Immature natural killer cell (primary cell): Measurements from ENCODE around the gene MICU1. TPM values are rescaled to one million over a fixed set of nuclear protein-coding genes. Genes with fewer than 3 reads are reported as not detected.
"Not testable (repeated sequence)": the region's sequence is repeated elsewhere in the genome, so short reads cannot be mapped to it uniquely, and the experiment has no call there.

Experiments
- DNase-seq, 3 donors: peaks; one replicate each; pipeline ENCODE4 v3.0.0; 2022; ENCODE audit warnings: mixed read lengths in 1 of 3
- H3K27ac Mint-ChIP-seq, 6 donors: one replicate each; pipeline ENCODE4 v1.8.0; 2020; ENCODE audit warnings: mixed read lengths in 6 of 6, mild to moderate bottlenecking in 5 of 6, inconsistent platforms in 4 of 6, moderate library complexity in 3 of 6
- H3K27me3 Mint-ChIP-seq, 3 donors: one replicate each; pipeline ENCODE4 v1.8.0; 2020 to 2021; ENCODE audit warnings: low read depth in 3 of 3, mild to moderate bottlenecking in 3 of 3, mixed read lengths in 3 of 3, moderate library complexity in 3 of 3, inconsistent platforms in 1 of 3
- H3K36me3 Mint-ChIP-seq, 3 donors: one replicate each; pipeline ENCODE4 v1.8.0; 2020; ENCODE audit warnings: mixed read lengths in 3 of 3, inconsistent platforms in 2 of 3, mild to moderate bottlenecking in 2 of 3
- H3K4me1 Mint-ChIP-seq, 2 donors: one replicate each; pipeline ENCODE4 v1.8.0; 2020; ENCODE audit warnings: inconsistent platforms in 2 of 2, mild to moderate bottlenecking in 2 of 2, mixed read lengths in 2 of 2, moderate library complexity in 1 of 2
- H3K4me3 Mint-ChIP-seq, 5 donors: one replicate each; pipeline ENCODE4 v1.8.0; 2020; ENCODE audit warnings: mild to moderate bottlenecking in 5 of 5, mixed read lengths in 5 of 5, inconsistent platforms in 3 of 5, moderate library complexity in 3 of 5
- H3K9me3 Mint-ChIP-seq, 6 donors: one replicate each; pipeline ENCODE4 v1.8.0; 2020; ENCODE audit warnings: mild to moderate bottlenecking in 6 of 6, mixed read lengths in 6 of 6, inconsistent platforms in 4 of 6, moderate library complexity in 3 of 6
- polyA plus RNA-seq, 3 donors: library from polyadenylated mRNA; unstranded; fragments of 300-500 nt; fragmentation: Illumina TruSeq; gene quantifications; one replicate each; pipeline ENCODE4 v1.2.3, GENCODE V29; 2021

MICU1 gene
- polyA plus RNA-seq, 3 donors from 2014 or later: 19.8 to 45.1 (median 21.2) TPM

DNA sequence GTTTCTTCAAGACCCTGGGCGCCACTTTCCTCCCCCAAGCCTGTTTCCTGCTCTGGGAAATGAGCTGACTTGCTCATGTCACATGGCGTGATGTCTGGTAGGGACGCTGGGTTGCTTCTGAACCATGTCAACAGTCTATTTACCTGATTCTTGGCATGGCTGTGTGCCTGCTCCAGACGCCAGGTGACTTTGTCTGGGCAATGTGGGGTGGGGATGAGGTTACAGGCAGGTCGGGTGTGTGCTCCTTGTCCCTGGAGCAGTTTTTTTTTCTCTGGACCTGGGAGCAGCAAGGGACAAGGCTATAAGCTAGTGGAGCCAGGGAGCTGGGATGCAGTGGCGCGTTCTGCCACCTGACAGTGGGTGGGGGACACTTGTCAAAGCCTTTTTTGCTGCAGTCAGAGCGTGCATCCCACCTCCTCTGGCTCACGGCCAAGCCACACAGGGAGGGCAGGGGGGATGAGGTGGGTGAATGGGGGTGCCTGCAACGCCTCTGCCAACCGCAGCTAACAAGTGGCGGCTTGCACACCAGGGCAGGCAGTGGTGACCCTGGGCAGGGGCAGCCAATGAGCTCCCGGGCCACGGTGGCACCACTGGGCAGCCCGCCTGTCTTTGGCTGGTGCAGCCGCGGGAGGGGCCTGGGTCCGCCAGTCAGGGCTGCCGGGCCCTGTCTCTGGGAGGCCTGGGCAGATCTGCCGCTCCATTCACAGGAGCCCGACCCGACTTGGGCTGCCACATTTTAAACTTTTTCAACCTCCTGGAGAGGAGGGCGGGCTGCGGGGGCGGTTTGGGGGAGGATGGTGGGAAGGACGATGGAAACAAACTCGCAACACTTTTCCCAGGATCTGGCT lies 294.1 kb downstream of the MICU1 start:
- H3K4me1 Mint-ChIP-seq: peaks cover 96 to 100% of the 10 kb centered on the region in 2 donors
- H3K4me3 Mint-ChIP-seq: peak overlapping the region; percentile 79 to 88 (median 86)
- H3K27ac Mint-ChIP-seq: peak overlapping the region; percentile 93 to 100 (median 98)
- H3K9me3 Mint-ChIP-seq: no peaks in the 10 kb centered on the region
- DNase-seq: peak; percentile 99 to 100 (median 100)
- no peaks in the 10 kb centered on the region for H3K36me3 Mint-ChIP-seq
- peaks cover 19 to 48% (median 48%) of the 10 kb centered on the region in 3 donors for H3K27me3 Mint-ChIP-seq

DNA sequence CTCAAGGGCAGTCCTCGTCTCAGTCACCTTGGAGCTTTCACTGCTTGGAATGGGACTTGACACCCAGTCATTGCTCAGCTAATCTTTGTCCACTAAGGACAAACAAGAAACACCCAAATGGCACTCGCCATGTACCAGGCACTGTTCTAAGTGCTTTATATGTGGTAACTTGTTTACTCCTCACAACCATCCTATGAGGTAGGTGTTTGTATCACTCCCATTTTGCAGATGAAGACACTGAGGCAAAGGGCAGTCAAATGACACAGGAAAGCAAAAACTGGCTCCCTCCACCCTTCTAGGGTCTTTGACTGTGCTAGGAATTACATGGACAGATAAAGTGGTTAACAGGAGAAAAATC lies 295.8 kb downstream of the MICU1 start:
- peaks cover 85 to 90% of the 10 kb centered on the region in 2 donors for H3K4me1 Mint-ChIP-seq
- H3K27ac Mint-ChIP-seq: peak overlapping the region; percentile 77 to 100 (median 97)
- H3K27me3 Mint-ChIP-seq: peaks cover 17 to 49% (median 43%) of the 10 kb centered on the region in 3 donors
- no peak for DNase-seq
- peak overlapping the region; percentile 40 to 68 (median 65) for H3K4me3 Mint-ChIP-seq
- H3K9me3 Mint-ChIP-seq: no peaks in the 10 kb centered on the region
- H3K36me3 Mint-ChIP-seq: no peaks in the 10 kb centered on the region

DNA sequence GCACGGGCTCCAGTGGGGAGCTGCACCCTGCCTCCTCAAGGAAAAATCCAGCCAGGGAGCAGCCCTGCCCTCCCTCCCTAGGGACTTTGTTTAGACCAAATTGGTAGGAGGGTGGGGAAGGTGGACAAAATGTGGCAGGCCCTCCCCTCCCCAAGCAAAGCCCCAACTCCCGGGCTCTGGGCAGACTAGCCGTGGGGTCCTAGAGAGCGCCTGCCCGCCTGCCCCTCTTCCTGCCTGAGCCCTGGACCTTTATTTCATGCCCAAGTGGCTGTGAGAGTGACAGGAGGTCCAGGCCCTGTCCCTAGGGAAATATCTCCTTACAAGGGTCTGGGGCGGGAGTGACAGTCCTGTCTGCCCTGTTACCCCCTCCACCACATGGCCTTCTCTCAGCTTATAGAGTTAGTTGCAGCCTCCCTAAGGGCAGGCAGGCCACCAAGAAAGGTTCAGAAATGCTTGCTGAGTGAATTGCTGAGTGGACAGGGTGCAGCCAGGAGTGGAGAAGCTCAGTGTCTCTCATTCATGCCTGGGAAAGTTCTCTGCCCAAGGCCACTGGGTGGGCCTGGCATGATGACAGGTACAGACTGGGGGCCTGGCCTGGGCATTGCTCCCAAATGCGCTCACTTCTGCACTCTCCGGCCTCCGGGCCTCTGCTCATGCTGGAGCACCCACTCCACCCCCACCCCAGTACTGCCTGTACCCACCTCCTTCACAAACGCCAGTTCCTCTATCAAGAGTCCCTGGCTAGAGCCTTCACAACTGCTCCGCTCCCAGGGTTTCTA lies 296.4 kb downstream of the MICU1 start:
- peaks cover 83 to 89% of the 10 kb centered on the region in 2 donors for H3K4me1 Mint-ChIP-seq
- DNase-seq: no peak
- no peaks in the 10 kb centered on the region for H3K9me3 Mint-ChIP-seq
- peaks cover 13 to 43% (median 40%) of the 10 kb centered on the region in 3 donors for H3K27me3 Mint-ChIP-seq
- H3K4me3 Mint-ChIP-seq: peak overlapping the region; percentile 40 to 68 (median 65)
- H3K27ac Mint-ChIP-seq: peak overlapping the region; percentile 77 to 100 (median 97)
- H3K36me3 Mint-ChIP-seq: no peaks in the 10 kb centered on the region

DNA sequence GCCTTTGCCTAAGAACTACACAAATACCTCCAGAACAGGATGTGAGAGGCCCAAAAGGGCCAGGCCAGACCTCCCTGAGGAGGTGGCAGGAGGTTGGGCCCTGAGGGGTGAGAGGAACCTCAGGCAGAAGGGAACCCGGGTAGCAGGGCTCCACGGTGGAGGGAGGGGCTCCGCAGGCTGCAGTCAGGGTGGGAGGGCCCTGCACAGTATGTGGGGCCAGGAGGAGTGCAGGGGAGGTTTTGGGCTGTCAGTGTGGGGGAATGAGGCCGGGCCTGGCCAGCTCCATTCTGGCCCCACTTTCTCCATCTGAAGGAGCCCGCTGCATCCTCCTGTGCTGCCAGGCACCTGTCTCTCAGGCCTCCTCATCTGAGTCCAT lies 297.1 kb downstream of the MICU1 start:
- peaks cover 83 to 88% of the 10 kb centered on the region in 2 donors for H3K4me1 Mint-ChIP-seq
- no peaks in the 10 kb centered on the region for H3K36me3 Mint-ChIP-seq
- peak overlapping the region; percentile 53 to 98 (median 87) for H3K4me3 Mint-ChIP-seq
- peak overlapping the region; percentile 95 to 99 (median 99) for H3K27ac Mint-ChIP-seq
- peak in 2 of 3 donors; percentile 54 to 56 for DNase-seq
- peaks cover 13 to 38% (median 36%) of the 10 kb centered on the region in 3 donors for H3K27me3 Mint-ChIP-seq
- no peaks in the 10 kb centered on the region for H3K9me3 Mint-ChIP-seq

DNA sequence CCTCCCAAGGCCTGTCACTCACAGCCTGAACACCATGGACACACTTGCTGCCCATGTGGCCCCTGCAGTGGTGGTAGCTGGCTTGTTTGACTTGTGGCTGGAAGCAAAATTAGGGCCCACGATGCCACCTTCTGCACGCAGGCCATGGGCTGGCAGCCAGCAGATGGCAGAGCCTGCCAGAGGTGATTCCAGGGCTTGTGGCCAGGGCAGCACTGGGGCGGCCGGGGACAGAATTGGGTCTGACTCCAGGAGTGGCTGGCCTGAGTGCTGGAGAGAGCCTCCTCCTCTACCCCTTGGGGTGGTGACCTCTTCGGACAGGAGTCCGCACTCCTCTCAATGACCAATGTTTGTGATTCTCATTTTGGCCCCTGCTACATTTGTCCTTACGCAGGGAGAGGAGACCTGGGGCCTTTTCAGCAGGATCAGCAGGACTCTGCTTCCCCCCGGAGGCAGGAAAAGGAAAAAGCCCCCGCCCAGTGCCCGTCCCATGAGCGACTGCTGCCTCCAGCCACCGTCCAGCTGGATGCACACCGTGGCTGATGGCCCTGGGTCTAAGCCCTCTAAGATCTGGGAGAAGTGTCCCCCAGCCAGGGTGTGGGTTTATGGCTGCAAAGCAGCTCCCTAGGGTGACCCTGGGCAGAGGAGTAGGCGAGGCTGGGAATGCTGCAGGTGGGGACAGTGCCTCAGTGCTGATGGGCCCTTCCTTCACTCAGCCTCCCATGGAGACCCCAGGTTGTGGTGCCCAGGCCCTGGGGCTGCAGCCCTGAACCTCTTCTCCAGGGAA lies 297.6 kb downstream of the MICU1 start:
- Mint-ChIP-seq H3K27me3 (peaks cover 13 to 35% (median 31%) of the 10 kb centered on the region in 3 donors), H3K4me3 (peak overlapping the region; percentile 87 to 98 (median 92)), H3K36me3 (no peaks in the 10 kb centered on the region), H3K4me1 (peaks cover 83 to 88% of the 10 kb centered on the region in 2 donors), H3K9me3 (no peaks in the 10 kb centered on the region), H3K27ac (peak overlapping the region; percentile 95 to 99 (median 99))
- no peak for DNase-seq

GRCh38 chr10:72326665-72327603 lies 298.9 kb downstream of the MICU1 start:
- peaks cover 11 to 26% (median 25%) of the 10 kb centered on the region in 3 donors for H3K27me3 Mint-ChIP-seq
- H3K4me1 Mint-ChIP-seq: peaks cover 74 to 85% of the 10 kb centered on the region in 2 donors
- not testable (repeated sequence) for H3K36me3 Mint-ChIP-seq, H3K9me3 Mint-ChIP-seq
- peak; percentile 88 for DNase-seq
- peak overlapping the region; percentile 95 to 99 (median 99) for H3K27ac Mint-ChIP-seq
- peak overlapping the region; percentile 87 to 98 (median 92) for H3K4me3 Mint-ChIP-seq

- H3K4me1 Mint-ChIP-seq: peaks cover 65 to 85% of the 10 kb centered on the region in 2 donors
- H3K36me3 Mint-ChIP-seq, H3K4me3 Mint-ChIP-seq, DNase-seq, H3K9me3 Mint-ChIP-seq: not testable (repeated sequence)
- H3K27ac Mint-ChIP-seq: peak overlapping the region in 3 of 6 donors; percentile 45 to 53 (median 46)
- peaks cover 5 to 19% (median 15%) of the 10 kb centered on the region in 3 donors for H3K27me3 Mint-ChIP-seq
These were observed 300.4 kb downstream of the MICU1 start for GRCh38 chr10:72325243-72326175.

DNA sequence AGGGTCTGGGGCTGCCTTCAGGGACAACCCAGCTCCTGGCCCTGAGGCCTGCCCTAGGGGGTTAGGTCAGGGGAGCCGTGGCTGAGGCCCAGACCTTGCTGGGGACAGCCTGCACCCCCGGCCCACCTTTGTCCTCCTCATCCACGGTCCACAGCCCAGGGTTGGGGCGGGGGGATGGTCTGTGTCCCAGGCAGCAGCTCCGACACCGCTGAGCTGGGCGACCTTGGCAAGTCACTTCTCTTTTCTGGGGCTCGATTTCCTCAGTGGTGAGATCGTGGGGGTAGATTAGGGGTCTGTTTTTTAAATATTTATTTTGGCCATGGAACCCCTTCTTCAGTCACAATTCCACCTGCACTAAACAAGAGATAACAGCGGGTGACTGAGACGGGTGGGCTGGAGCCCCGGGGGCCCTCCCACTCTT lies 302.1 kb downstream of the MICU1 start:
- peaks cover 6 to 23% (median 22%) of the 10 kb centered on the region in 3 donors for H3K27me3 Mint-ChIP-seq
- no peaks in the 10 kb centered on the region for H3K36me3 Mint-ChIP-seq
- DNase-seq: no peak
- H3K4me1 Mint-ChIP-seq: peaks cover 61 to 82% of the 10 kb centered on the region in 2 donors
- no peaks in the 10 kb centered on the region for H3K9me3 Mint-ChIP-seq
- H3K27ac Mint-ChIP-seq: peak overlapping the region in 4 of 6 donors; percentile 51 to 88 (median 76)
- H3K4me3 Mint-ChIP-seq: peak overlapping the region in 1 of 5 donors; percentile 59

DNA sequence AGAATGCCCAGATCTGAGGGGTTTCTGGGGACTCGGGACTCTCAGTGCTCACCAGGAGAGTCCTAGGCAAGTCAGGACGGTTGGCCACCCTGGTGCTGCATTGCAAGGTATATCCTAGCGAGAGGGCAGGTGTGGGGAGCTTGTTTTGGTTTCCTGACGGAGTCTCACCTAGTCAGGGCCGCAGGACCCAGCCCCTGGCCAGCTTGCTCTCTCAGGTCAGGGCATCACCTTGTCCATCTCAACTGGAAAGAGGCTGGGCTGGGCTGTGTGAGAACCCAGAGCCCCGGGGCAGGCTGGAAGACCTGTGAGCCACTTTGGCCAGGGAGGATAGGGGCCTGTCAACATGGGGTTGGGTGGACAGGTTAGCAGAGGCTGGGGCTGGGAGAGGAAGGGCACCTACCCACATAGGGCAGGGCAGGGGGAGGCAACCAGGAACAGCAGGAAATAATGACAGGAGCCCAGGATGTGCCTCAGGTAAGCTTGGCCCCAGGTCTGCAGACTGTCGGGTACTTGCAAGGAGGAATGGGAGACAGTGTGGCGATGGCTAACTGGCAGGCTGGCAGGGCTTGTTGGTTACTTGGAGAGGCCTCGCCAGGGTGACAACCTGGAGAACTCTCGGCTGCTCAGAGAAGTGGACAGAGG lies 302.6 kb downstream of the MICU1 start:
- Mint-ChIP-seq H3K36me3 (no peaks in the 10 kb centered on the region), H3K4me3 (no peak overlapping the region), H3K27me3 (peaks cover 7 to 26% (median 23%) of the 10 kb centered on the region in 3 donors), H3K27ac (peak overlapping the region in 5 of 6 donors; percentile 64 to 83 (median 79)), H3K4me1 (peaks cover 61 to 82% of the 10 kb centered on the region in 2 donors), H3K9me3 (no peaks in the 10 kb centered on the region)
- no peak for DNase-seq

- Mint-ChIP-seq H3K27ac (peak overlapping the region; percentile 77 to 99 (median 88)), H3K27me3 (peaks cover 7 to 26% (median 20%) of the 10 kb centered on the region in 3 donors), H3K36me3 (no peaks in the 10 kb centered on the region), H3K9me3 (no peaks in the 10 kb centered on the region), H3K4me3 (peak overlapping the region in 3 of 5 donors; percentile 17 to 35 (median 21)), H3K4me1 (peaks cover 57 to 78% of the 10 kb centered on the region in 2 donors)
- no peak for DNase-seq
These were observed 303.4 kb downstream of the MICU1 start for GRCh38 chr10:72322280-72323058.

DNA sequence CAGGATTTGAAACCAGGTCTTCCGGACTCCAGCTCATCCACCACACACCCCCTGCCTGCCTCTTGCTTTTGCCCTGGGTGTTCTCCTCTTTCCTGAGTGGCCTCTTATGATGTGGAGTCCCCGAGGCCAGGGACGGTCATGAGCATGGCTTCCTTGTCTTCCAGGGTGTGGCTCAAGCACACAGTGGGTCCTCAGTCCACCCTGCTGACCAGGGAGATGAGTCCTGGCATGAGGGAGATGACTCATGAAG lies 303.9 kb downstream of the MICU1 start:
- Mint-ChIP-seq H3K27ac (peak overlapping the region; percentile 77 to 99 (median 88)), H3K4me1 (peaks cover 59 to 77% of the 10 kb centered on the region in 2 donors), H3K36me3 (no peaks in the 10 kb centered on the region), H3K27me3 (peaks cover 6 to 22% (median 20%) of the 10 kb centered on the region in 3 donors), H3K4me3 (peak overlapping the region in 4 of 5 donors; percentile 2 to 35 (median 19)), H3K9me3 (no peaks in the 10 kb centered on the region)
- no peak for DNase-seq
